Prostate gland (tissue), 2 donors: ENCODE results near the gene TREM2.

Experiments
- POLR2A ChIP-seq: fragments of 450-650 bp; IDR thresholded peaks from one replicate; pipeline ENCODE4 v1.6.1; 2016; ENCODE audit warnings: antibody characterized with exemption, mild to moderate bottlenecking
- TF ChIP-seq, protein P1 (sequence below), 4 experiments: fragments of 200-600 bp in 2 of 4; fragments of 450-650 bp in 2 of 4; sonication (generic) in 2 of 4; IDR thresholded peaks; 1 replicate in 3 of 4; 2 replicates in 1 of 4; pipeline ENCODE4 v1.5.1; 2016 to 2019; ENCODE audit warnings: antibody characterized with exemption in 4 of 4, mild to moderate bottlenecking in 2 of 4, moderate library complexity in 2 of 4

DNA sequence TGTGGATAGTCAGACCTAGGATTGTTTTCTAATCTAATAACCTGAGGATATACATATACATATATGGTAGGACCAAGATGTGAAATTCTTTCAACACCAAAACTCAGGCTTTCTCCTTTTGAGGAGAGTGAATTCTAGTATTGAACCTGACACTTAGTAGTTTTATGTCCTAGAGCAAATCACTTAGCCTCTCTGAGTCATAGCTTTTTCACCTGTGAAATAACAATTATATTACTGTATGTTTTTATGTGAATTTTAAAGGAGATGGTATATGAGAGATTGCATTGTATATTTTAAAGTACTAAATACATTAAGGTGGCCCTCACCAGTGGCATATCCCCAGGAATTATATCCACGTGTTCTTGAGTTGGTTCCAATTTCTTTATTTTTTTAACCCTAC lies 43.4 kb downstream of the TREM2 start:
- TF ChIP-seq, protein P1, sequence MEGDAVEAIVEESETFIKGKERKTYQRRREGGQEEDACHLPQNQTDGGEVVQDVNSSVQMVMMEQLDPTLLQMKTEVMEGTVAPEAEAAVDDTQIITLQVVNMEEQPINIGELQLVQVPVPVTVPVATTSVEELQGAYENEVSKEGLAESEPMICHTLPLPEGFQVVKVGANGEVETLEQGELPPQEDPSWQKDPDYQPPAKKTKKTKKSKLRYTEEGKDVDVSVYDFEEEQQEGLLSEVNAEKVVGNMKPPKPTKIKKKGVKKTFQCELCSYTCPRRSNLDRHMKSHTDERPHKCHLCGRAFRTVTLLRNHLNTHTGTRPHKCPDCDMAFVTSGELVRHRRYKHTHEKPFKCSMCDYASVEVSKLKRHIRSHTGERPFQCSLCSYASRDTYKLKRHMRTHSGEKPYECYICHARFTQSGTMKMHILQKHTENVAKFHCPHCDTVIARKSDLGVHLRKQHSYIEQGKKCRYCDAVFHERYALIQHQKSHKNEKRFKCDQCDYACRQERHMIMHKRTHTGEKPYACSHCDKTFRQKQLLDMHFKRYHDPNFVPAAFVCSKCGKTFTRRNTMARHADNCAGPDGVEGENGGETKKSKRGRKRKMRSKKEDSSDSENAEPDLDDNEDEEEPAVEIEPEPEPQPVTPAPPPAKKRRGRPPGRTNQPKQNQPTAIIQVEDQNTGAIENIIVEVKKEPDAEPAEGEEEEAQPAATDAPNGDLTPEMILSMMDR (IDR thresholded peaks at IDR 0.05): no peak
- TF ChIP-seq POLR2A: no peak
